HG03135 (cell line): Measurements from ENCODE around the gene ZNF648.
A peak's percentile ranks its signal among the peaks of the same experiment; 100 is the strongest.
"Not testable (repeated sequence)": the region's sequence is repeated elsewhere in the genome, so short reads cannot be mapped to it uniquely, and the experiment has no call there.

Experiments used
- ATAC-seq: cut with Tn5 transposase; IDR thresholded peaks from one replicate; pipeline ENCODE4 v1.9.1; 2021; ENCODE audit warnings: mild to moderate bottlenecking, moderate library complexity; ENCODE audit not compliant: unreplicated experiment

The ZNF648 gene, protein sequence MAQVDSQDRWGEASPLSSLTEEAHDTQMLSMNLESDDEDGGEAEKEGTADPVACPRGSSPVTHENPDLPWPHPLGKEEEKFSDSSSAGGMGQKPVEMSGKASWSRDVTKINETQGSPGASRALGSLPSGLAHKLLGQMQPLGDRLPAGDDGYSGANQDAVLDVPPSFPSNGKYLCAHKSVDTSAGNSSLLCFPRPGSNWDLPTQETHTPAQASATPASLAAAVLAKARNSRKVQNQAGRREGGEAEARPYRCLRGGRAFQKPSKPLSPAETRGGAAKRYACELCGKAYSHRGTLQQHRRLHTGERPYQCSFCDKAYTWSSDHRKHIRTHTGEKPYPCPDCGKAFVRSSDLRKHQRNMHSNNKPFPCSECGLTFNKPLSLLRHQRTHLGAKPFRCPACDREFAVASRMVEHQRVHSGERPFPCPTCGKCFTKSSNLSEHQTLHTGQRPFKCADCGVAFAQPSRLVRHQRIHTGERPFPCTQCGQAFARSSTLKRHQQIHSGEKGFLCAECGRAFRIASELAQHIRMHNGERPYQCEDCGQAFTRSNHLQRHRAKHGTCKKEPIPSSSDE

DNA sequence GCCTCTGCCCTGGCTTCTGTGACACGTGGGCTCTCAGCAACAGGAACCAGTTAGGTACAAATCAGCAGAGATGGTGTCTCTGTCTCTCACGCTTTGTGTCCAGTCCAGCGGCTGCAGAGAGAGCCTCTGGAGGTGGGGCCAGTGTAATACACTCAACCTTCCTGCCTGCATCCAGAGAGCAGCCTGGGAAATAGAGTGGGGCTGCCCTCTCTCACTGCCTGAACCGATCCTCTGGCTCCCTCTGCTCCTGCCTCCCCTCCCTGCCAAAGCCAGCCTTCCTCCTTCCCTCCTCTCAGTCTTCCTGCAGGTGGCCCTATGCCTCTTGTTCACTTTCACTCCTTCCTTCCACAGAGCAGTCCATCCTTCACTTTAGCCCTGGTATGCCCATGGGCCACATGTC, at the start of gene ZNF648:
TSS of gene ZNF648 (minus strand) at position 119 of the 400 bp plus-strand sequence. CDS start 3,702 bp downstream, outside the sequence.
- no peak for ATAC-seq

DNA sequence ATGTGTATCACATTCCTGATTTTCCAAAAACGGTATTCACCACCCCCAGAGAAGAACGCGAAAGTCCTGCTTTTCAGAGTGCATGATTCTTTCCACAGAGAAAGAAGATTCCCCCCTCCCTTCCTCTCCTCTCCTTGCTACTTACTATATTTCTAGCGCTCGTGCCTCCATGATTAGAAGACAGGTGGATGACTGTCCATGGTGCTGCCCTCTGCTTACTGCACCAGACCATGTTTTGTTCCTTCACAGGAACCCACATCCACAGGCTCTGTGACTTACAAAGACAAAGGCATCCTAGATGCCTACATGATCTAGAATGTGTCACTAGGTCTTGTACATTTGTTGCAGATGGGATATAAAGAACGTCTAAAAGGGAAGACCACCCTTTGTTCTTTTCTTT, 49.1 kb upstream of the ZNF648 start:
- ATAC-seq = no peak

GRCh38 chr1:182109771-182110170, 48.3 kb upstream of the ZNF648 start:
- no peak for ATAC-seq

- no peak for ATAC-seq
Observed at GRCh38 chr1:182107209-182107608, 45.7 kb upstream of the ZNF648 start.

DNA sequence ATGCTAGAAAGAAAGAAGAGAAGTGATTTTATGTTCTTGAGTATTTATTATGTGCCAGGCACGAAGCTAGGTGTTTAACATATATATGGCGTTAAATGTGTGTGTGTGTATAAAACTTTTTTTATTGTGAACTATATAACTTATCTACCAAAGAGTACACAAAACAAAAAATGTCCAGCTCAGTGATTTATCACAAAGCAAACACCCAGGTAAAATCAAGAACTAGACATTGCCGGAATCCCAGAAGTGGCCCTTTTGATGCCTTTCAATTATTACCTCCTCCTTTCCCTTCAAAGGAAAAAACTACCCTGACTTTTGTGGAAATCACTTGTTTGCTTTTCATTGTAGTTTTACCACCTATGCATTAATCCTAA, 40.5 kb upstream of the ZNF648 start:
- no peak for ATAC-seq

GRCh38 chr1:182101415-182102042, 40.0 kb upstream of the ZNF648 start:
- no peak for ATAC-seq

- no peak for ATAC-seq
Observed at GRCh38 chr1:182098301-182098700, 36.8 kb upstream of the ZNF648 start.

DNA sequence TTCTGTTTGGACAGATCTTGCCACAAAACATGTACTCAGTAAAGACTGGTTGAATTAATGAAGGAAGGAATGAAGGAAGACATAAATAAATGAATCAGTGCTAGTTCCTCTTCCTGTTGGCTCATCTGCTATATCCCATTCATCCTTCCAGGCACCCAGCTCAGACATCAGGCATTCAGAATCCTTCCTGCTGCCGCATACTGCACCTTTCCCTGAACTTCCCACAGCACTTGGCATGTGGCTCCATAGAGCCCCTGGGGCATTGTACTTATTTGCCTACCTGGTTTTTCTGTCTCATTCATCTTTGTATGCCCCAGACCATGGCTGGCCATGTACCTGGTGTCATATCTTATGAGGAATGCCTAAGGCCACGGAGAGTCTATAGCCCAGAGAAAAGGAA, 34.4 kb upstream of the ZNF648 start:
- ATAC-seq = no peak

DNA sequence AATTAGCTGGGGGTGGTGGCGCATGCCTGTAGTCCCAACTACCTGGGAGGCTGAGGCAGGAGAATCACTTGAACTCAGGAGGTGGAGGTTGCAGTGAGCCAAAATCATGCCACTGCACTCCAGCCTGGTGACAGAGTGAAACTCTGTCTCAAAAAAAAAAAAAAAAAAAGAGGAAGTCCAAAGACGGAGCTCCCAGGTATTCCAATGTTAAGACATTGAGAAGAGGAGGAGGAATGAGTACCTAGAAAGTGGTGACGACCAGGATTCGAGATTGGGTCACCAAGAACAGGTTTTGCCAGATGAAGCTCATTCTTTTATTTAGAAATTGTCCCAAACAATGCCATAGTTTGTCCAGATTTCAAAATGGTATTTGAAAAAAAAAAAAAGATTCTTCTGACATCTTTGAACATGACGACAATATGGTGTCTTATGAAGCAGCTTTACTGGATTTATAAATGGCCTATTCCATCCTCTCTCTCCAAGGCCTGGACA, 33.0 kb upstream of the ZNF648 start:
- ATAC-seq = not testable (repeated sequence)

GRCh38 chr1:182093781-182094180, 32.3 kb upstream of the ZNF648 start:
- ATAC-seq = no peak

DNA sequence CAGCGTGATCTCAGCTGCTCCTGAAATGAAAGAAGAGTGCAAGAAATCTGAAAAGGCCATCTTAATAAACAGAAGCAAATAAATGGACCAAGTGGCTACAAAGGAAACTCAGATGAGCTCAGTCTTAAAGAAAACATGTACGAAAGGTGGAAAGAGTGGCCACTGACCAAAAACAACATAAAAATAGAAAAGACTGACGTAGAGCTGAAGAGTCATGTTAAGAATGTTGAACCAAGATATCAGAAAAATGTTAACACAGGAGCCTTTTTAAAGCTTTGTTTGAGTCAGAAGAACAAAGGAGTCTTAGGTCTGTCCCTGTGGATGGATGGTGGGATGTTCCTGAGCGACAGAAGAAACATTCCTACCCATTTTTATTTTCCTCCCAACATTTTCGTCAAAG, 30.8 kb upstream of the ZNF648 start:
- no peak for ATAC-seq

- ATAC-seq = no peak
Observed at GRCh38 chr1:182091083-182091482, 29.6 kb upstream of the ZNF648 start.

- ATAC-seq = no peak
Observed at GRCh38 chr1:182087719-182088350, 26.3 kb upstream of the ZNF648 start.

DNA sequence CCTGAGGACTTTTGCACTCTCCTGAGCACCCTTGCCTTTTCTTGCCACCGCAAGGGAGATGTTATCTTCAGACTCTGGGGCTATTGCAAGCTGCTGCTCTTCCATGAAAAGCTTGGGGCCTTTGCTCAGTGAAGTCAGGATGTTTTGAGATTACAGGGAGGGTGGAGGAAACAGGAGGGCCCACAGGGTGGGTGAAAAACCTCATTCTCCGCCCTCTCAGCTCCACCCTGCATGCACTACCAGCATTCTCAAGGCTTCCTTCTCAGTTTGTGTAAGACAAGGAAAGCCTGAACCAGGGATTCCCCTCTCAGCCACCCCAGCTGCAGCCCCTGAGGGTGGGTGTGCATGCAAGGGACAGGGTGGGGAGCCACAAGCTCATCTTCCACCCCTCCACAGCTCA, 25.8 kb upstream of the ZNF648 start:
- ATAC-seq = no peak

- ATAC-seq = no peak
Observed at GRCh38 chr1:182086620-182087019, 25.1 kb upstream of the ZNF648 start.

- ATAC-seq = no peak
Observed at GRCh38 chr1:182086136-182086535, 24.6 kb upstream of the ZNF648 start.

- ATAC-seq = no peak
Observed at GRCh38 chr1:182085726-182086125, 24.2 kb upstream of the ZNF648 start.

GRCh38 chr1:182084487-182085316, 23.2 kb upstream of the ZNF648 start:
- ATAC-seq = peak; percentile 73

DNA sequence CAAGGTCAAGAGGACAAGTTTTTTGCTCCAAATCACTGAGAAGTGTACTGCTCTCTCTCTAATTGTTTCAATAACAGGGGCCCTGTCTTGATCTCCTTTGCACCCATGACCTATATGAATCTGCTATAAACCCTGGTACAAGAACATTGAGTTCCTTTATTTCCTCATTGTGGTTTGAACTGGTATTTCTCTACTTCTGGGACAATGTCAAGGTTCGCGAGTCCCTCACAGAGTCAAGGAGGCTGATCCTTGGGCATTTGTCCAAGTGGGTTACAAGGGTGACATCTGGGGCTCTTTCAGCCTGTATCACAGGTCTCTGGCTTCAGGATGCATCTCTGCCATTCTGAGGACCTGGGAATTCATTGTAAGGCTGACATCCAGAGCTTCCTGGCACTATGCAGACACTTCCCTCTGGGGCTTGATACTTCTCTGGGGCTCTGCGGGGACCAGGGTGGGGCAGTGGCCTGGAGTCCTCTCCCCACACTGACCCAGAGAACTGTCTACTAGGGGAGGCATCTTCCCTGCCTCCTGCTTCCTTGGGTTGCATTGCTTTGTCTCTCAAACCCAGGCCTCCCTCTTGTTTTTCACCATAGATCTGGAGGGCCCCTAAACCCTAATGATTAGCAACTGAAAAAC, 22.5 kb upstream of the ZNF648 start:
- no peak for ATAC-seq

DNA sequence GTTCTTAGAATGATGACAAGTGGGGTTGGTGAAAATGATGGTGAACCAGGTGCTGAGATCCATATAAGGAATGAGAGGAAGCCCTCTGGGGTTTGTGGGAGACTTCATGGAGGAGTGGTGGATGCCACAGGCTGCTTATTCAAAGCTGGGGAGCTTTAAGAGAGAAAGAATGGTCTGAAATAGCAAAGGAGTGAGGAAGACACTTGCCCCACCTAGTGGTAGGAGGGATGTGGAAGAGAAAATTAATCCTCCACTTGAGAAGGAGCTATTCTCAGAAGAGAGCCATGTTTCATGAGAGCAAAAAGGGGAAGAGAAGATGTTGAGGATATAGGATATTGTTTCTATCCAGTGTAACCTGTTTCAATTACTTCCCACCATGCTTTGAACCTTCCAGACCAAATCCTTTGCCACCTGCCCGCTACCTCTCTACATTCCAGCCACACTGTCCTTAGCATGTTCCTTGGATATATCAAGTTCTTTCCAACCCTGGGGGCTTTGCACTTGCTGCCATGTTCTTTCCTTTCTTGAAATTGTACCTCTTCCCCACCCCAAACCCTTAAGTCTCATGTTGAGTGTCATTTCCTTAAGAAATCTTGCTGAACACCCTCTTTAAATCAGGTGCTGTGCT, 19.6 kb upstream of the ZNF648 start:
- ATAC-seq = no peak
